Raji (cell line): ENCODE measurements around the gene MOV10.

ENCODE experiments used
- POLR2A ChIP-seq: IDR thresholded peaks from 2 replicates; pipeline ENCODE4 v1.6.1; 2011; ENCODE audit warnings: low read depth, low read length, control low read depth; ENCODE audit not compliant: insufficient read depth

MOV10 gene

DNA sequence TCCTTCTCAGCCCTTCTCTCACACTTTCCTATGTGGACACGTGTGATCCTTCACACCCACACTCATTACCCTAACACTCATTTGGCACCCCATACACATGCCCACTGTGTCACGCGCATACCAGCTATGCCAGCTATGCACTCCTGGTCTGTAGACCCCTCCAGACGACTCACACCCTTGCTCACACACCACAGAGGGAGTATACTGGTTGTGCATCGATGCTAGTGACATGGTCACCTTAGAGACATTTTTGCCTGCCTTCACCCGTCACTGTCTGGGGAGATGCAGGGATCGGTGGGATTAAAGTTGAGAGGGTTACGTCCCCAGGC is 49.0 kb downstream of the MOV10 start:
- no peak for TF ChIP-seq POLR2A

DNA sequence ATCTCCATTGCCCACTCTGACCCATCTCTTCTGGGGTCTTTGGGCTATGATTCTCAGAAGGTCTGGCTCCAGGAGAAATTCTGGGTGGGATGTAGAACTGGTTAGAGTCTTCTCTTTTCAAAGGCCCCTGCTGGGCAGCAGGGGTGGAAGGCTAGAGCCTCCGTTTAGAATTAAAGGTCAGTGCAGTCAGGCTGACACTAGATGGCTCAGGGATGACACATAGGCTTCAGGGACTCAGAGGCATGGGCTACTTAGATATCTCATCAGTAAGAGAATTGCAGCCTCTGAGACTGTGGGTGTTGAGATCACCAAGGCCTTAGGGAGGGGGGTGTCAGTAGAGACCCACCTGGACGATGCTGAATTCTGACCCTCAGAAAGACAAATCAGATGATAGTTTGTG is 53.3 kb downstream of the MOV10 start:
- no peak for TF ChIP-seq POLR2A

GRCh38 chr1:112729909-112730308 is 55.5 kb downstream of the MOV10 start:
- TF ChIP-seq POLR2A, result no peak

GRCh38 chr1:112731451-112731850 is 57.0 kb downstream of the MOV10 start:
- TF ChIP-seq POLR2A, result no peak

DNA sequence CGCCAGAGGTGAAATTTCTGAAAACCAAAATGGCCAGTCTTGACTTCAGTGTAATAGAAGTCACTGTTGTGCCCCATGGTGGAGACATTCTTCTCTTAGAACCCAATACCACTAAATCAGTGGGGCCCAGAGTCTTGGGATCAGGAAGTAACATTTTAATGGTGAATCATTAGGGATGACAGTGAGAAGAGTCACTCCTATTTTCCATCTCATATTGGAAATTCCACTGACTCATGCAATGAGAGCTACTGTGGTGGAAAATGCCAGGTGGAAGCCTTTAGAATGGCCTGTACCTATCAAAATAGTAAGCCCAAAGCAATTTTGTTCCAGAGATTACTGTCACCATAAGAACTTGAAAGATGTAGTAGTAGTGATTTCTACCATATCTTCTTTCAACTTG is 61.3 kb downstream of the MOV10 start:
- no peak for TF ChIP-seq POLR2A

DNA sequence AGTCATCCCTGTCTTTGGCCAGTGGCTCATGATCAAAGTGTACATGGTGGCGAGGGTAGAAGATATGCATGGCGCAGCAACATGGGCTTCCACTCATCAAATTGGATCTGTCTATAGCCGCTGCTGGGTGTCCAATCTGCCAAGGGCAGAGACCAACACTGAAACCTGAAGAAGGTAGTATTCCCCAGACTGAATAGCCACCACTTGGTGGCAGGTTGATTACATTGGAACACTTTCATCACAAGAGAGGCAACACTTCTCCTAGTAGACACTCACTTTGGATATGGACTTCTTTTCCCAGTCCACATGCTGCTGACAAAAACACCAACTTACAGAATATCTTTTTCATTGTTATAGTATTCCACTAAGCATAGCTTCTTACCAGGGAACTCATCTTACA is 63.1 kb downstream of the MOV10 start:
- no peak for TF ChIP-seq POLR2A

- no peak for TF ChIP-seq POLR2A
Observed at GRCh38 chr1:112743174-112744008, 68.9 kb downstream of the MOV10 start.

- TF ChIP-seq POLR2A, result no peak
Observed at GRCh38 chr1:112744009-112744578, 69.6 kb downstream of the MOV10 start.

GRCh38 chr1:112748396-112748795 is 73.9 kb downstream of the MOV10 start:
- TF ChIP-seq POLR2A, result no peak
